ENCODE data around the gene DUSP5.

DUSP5 gene

GRCh38 chr10:110481919-110482318 is 15.8 kb upstream of the DUSP5 start:
- no peak for DNase-seq

GRCh38 chr10:110483633-110484032 is 14.1 kb upstream of the DUSP5 start:
- no peak for DNase-seq

- DNase-seq: no peak
Measured at GRCh38 chr10:110485541-110485940, 12.2 kb upstream of the DUSP5 start.

- no peak for DNase-seq
Measured at GRCh38 chr10:110486680-110487410, 10.9 kb upstream of the DUSP5 start.

- DNase-seq: no peak
Measured at GRCh38 chr10:110487411-110488331, 10.0 kb upstream of the DUSP5 start.

GRCh38 chr10:110488332-110488681 is 9.4 kb upstream of the DUSP5 start:
- DNase-seq: no peak

GRCh38 chr10:110488940-110489339 is 8.8 kb upstream of the DUSP5 start:
- DNase-seq: no peak

- no peak for DNase-seq
Measured at GRCh38 chr10:110490640-110491039, 7.1 kb upstream of the DUSP5 start.

- DNase-seq: no peak
Measured at GRCh38 chr10:110491346-110491745, 6.4 kb upstream of the DUSP5 start.

- DNase-seq: no peak
Measured at GRCh38 chr10:110492069-110492822, 5.5 kb upstream of the DUSP5 start.

- no peak for DNase-seq
Measured at GRCh38 chr10:110493832-110494426, 3.8 kb upstream of the DUSP5 start.

- no peak for DNase-seq
Measured at GRCh38 chr10:110494532-110494931, 3.2 kb upstream of the DUSP5 start.

GRCh38 chr10:110495731-110496552 is 1.8 kb upstream of the DUSP5 start:
- DNase-seq: peak; percentile 80

- DNase-seq: no peak
Measured at GRCh38 chr10:110496553-110497437, 912 bp upstream of the DUSP5 start.

GRCh38 chr10:110498087-110498981 is 627 bp downstream of the DUSP5 start:
- peak; percentile 74 for DNase-seq

- DNase-seq: no peak
Measured at GRCh38 chr10:110498982-110499795, 1.5 kb downstream of the DUSP5 start.

- no peak for DNase-seq
Measured at GRCh38 chr10:110499796-110500514, 2.2 kb downstream of the DUSP5 start.

- no peak for DNase-seq
Measured at GRCh38 chr10:110500515-110500905, 2.8 kb downstream of the DUSP5 start.

Measured in T1000 (cell line).